Esophagus muscularis mucosa (tissue), 4 donors: ENCODE measurements around the gene GK2. TPM values are rescaled to one million over a fixed set of nuclear protein-coding genes. Genes with fewer than 3 reads are reported as not detected.

ENCODE experiments used
- DNase-seq: peaks from one replicate; pipeline ENCODE4 v3.0.0-alpha.2; 2017; ENCODE audit errors: extremely low spot score
- H3K27ac ChIP-seq, 4 donors: fragments of 200-600 bp; sonication (generic); replicated peaks in 1 of 4; 1 replicate in 3 of 4; 2 replicates in 1 of 4; pipeline ENCODE4 v1.5.1; 2016 to 2019; ENCODE audit warnings: mild to moderate bottlenecking in 1 of 4
- H3K27me3 ChIP-seq, 4 donors: fragments of 200-600 bp; sonication (generic); one replicate each; pipeline versions ENCODE4 v1.5.1 to v1.6.0; 2016 to 2019
- H3K36me3 ChIP-seq, 4 donors: fragments of 200-600 bp; sonication (generic); one replicate each; pipeline ENCODE4 v1.5.1; 2016 to 2019
- H3K4me1 ChIP-seq, 4 donors: fragments of 200-600 bp; sonication (generic); one replicate each; pipeline ENCODE4 v1.5.1; 2016 to 2019
- H3K4me3 ChIP-seq, 4 donors: fragments of 200-600 bp; sonication (generic); 1 replicate in 2 of 4; 2 replicates in 2 of 4; pipeline ENCODE4 v1.5.1; 2016 to 2019; ENCODE audit warnings: mild to moderate bottlenecking in 4 of 4, moderate library complexity in 1 of 4
- H3K9me3 ChIP-seq, 4 donors: fragments of 200-600 bp; sonication (generic); 1 replicate in 3 of 4; 2 replicates in 1 of 4; pipeline ENCODE4 v1.5.1; 2016 to 2019
- CTCF ChIP-seq, 3 experiments: fragments of 200-600 bp in 2 of 3; fragments of 450-650 bp in 1 of 3; sonication (generic) in 2 of 3; IDR thresholded peaks; one replicate each; pipeline ENCODE4 v1.5.1; 2017 to 2019; ENCODE audit warnings: antibody characterized with exemption in 3 of 3, mild to moderate bottlenecking in 2 of 3, moderate library complexity in 1 of 3
- EP300 ChIP-seq: sonication (generic); formaldehyde crosslinking; IDR thresholded peaks from one replicate; pipeline ENCODE4 v1.6.1; 2017; ENCODE audit warnings: antibody characterized with exemption
- POLR2A ChIP-seq: fragments of 450-650 bp; IDR thresholded peaks from one replicate; pipeline ENCODE4 v1.6.1; 2017; ENCODE audit warnings: antibody characterized with exemption, moderate library complexity, mild to moderate bottlenecking, low read depth
- POLR2AphosphoS5 ChIP-seq, 2 donors: sonication (generic); formaldehyde crosslinking; IDR thresholded peaks; one replicate each; pipeline ENCODE4 v1.6.1; 2017; ENCODE audit warnings: antibody characterized with exemption in 2 of 2
- WGBS: methylation state at CpG from one replicate; pipeline ENCODE4 v1.1.5; 2018; 5-methylcytosine and 5-hydroxymethylcytosine counted together
- intact Hi-C: fragments of 100-400 bp; cut with DNase I; formaldehyde crosslinking; loops from one replicate; pipeline ENCODE4 v1.15.1; 2023
- total RNA-seq, 4 donors: library from RNA; depleted of rRNA; stranded (reverse); fragments of >200 nt; gene quantifications; one replicate each; pipeline versions ENCODE4 v1.1.0 to v1.2.1, GENCODE V29; 2016

The GK2 gene
- total RNA-seq, 4 donors from 2014 or later = not detected

GRCh38 chr4:79370026-79370425, 38.0 kb downstream of the GK2 start:
- Histone ChIP-seq H3K36me3 (no peaks in the 10 kb centered on the region), H3K4me3 (no peak overlapping the region), H3K27ac (no peak overlapping the region), H3K4me1 (peaks cover 0 to 17% (median 9%) of the 10 kb centered on the region in 4 donors), H3K27me3 (no peaks in the 10 kb centered on the region), H3K9me3 (no peaks in the 10 kb centered on the region)
- no peak for DNase-seq
- 71% methylated on average over 2 of the region's 2 CpGs for WGBS
- intact Hi-C loops = no loop called here
- TF ChIP-seq CTCF (IDR thresholded peaks at IDR 0.05) (no peak), POLR2A (no peak), EP300 (no peak), POLR2AphosphoS5 (IDR thresholded peaks at IDR 0.05) (no peak)

GRCh38 chr4:79367096-79367495, 40.9 kb downstream of the GK2 start:
- Histone ChIP-seq H3K4me1 (peaks cover 0 to 17% (median 9%) of the 10 kb centered on the region in 4 donors), H3K36me3 (no peaks in the 10 kb centered on the region), H3K4me3 (no peak overlapping the region), H3K27ac (no peak overlapping the region), H3K27me3 (no peaks in the 10 kb centered on the region), H3K9me3 (no peaks in the 10 kb centered on the region)
- DNase-seq = no peak
- intact Hi-C loops = no loop called here
- 91% methylated on average over 2 of the region's 2 CpGs for WGBS
- TF ChIP-seq POLR2AphosphoS5 (IDR thresholded peaks at IDR 0.05) = no peak
- TF ChIP-seq EP300 = no peak
- no peak for TF ChIP-seq POLR2A

GRCh38 chr4:79366422-79366821, 41.6 kb downstream of the GK2 start:
- Histone ChIP-seq H3K9me3 (no peaks in the 10 kb centered on the region), H3K27ac (peak overlapping the region in 1 of 4 donors; percentile 18), H3K4me1 (peaks cover 0 to 17% (median 9%) of the 10 kb centered on the region in 4 donors), H3K36me3 (no peaks in the 10 kb centered on the region), H3K4me3 (no peak overlapping the region), H3K27me3 (no peaks in the 10 kb centered on the region)
- DNase-seq = no peak
- no peak for TF ChIP-seq CTCF (IDR thresholded peaks at IDR 0.05)
- TF ChIP-seq POLR2A = no peak
- TF ChIP-seq EP300 = no peak
- no peak for TF ChIP-seq POLR2AphosphoS5 (IDR thresholded peaks at IDR 0.05)
- intact Hi-C loops = no loop called here

GRCh38 chr4:79364061-79364460, 44.0 kb downstream of the GK2 start:
- TF ChIP-seq POLR2AphosphoS5 (IDR thresholded peaks at IDR 0.05) (no peak), CTCF (IDR thresholded peaks at IDR 0.05) (no peak), EP300 (no peak), POLR2A (no peak)
- no peaks in the 10 kb centered on the region for H3K9me3 ChIP-seq
- H3K4me1 ChIP-seq = peaks cover 0 to 33% (median 24%) of the 10 kb centered on the region in 4 donors
- 93% methylated on average over 6 of the region's 6 CpGs for WGBS
- no peak overlapping the region for H3K4me3 ChIP-seq
- no peaks in the 10 kb centered on the region for H3K27me3 ChIP-seq
- intact Hi-C loops = no loop called here
- H3K27ac ChIP-seq = no peak overlapping the region
- no peaks in the 10 kb centered on the region for H3K36me3 ChIP-seq
- DNase-seq = no peak

GRCh38 chr4:79362626-79363025, 45.4 kb downstream of the GK2 start:
- Histone ChIP-seq H3K4me1 (peaks cover 0 to 37% (median 26%) of the 10 kb centered on the region in 4 donors), H3K27ac (no peak overlapping the region), H3K36me3 (no peaks in the 10 kb centered on the region), H3K4me3 (no peak overlapping the region), H3K9me3 (no peaks in the 10 kb centered on the region), H3K27me3 (no peaks in the 10 kb centered on the region)
- intact Hi-C loops = no loop called here
- 77% methylated on average over 4 of the region's 4 CpGs for WGBS
- TF ChIP-seq POLR2AphosphoS5 (IDR thresholded peaks at IDR 0.05) (no peak), EP300 (no peak), POLR2A (no peak), CTCF (IDR thresholded peaks at IDR 0.05) (no peak)
- DNase-seq = no peak
